Esophagus mucosa (tissue), 1 donor: ENCODE measurements around the gene TARS3. TPM values are rescaled to one million over a fixed set of nuclear protein-coding genes. Genes with fewer than 3 reads are reported as not detected.
"Not testable (repeated sequence)": the region's sequence is repeated elsewhere in the genome, so short reads cannot be mapped to it uniquely, and the experiment has no call there.

ENCODE experiments used
- ATAC-seq: fragments of 200-7000 bp; cut with Tn5 transposase; one replicate; pipeline ENCODE4 v1.9.1; 2020
- total RNA-seq: library from RNA; stranded (reverse); gene quantifications from one replicate; pipeline ENCODE4 v1.2.4, GENCODE V29; 2023
- donor health status: DM: yes; HTN: yes; CAD: no.

Gene TARS3
- total RNA-seq, result 4.3 TPM

- peak; percentile 99 for ATAC-seq
These were observed at the start of gene TARS3 for GRCh38 chr15:101723874-101724674. TARS3 (minus strand) TSS chr15:101724473; CDS start chr15:101724387, 86 bp downstream.

- ATAC-seq, result no peak
These were observed 49.3 kb upstream of the TARS3 start for GRCh38 chr15:101773496-101774100.

- no peak for ATAC-seq
These were observed 48.6 kb upstream of the TARS3 start for GRCh38 chr15:101772921-101773320.

GRCh38 chr15:101767083-101767640, 42.9 kb upstream of the TARS3 start:
- ATAC-seq, result not testable (repeated sequence)

- ATAC-seq, result no peak
These were observed 41.6 kb upstream of the TARS3 start for GRCh38 chr15:101765772-101766456.

- not testable (repeated sequence) for ATAC-seq
These were observed 41.0 kb upstream of the TARS3 start for GRCh38 chr15:101765340-101765671.

- ATAC-seq, result not testable (repeated sequence)
These were observed 40.5 kb upstream of the TARS3 start for GRCh38 chr15:101764669-101765339.

- ATAC-seq, result peak; percentile 32
These were observed 22.4 kb upstream of the TARS3 start for GRCh38 chr15:101746716-101747082.

- ATAC-seq, result not testable (repeated sequence)
These were observed 10.6 kb upstream of the TARS3 start for GRCh38 chr15:101734837-101735236.

- ATAC-seq, result no peak
These were observed 9.3 kb upstream of the TARS3 start for GRCh38 chr15:101733545-101733944.

GRCh38 chr15:101732772-101733171, 8.5 kb upstream of the TARS3 start:
- no peak for ATAC-seq

- ATAC-seq, result no peak
These were observed 7.5 kb upstream of the TARS3 start for GRCh38 chr15:101731746-101732145.

GRCh38 chr15:101727186-101727585, 2.9 kb upstream of the TARS3 start:
- no peak for ATAC-seq

- ATAC-seq, result no peak
These were observed 800 bp upstream of the TARS3 start for GRCh38 chr15:101725073-101725472.

GRCh38 chr15:101724675-101725005, 367 bp upstream of the TARS3 start:
- ATAC-seq, result no peak

- ATAC-seq, result no peak
These were observed 951 bp downstream of the TARS3 start for GRCh38 chr15:101723171-101723873.

- ATAC-seq, result no peak
These were observed 5.4 kb downstream of the TARS3 start for GRCh38 chr15:101718896-101719295.

GRCh38 chr15:101712078-101712477, 12.2 kb downstream of the TARS3 start:
- no peak for ATAC-seq

GRCh38 chr15:101710806-101711205, 13.5 kb downstream of the TARS3 start:
- no peak for ATAC-seq

GRCh38 chr15:101709466-101709865, 14.8 kb downstream of the TARS3 start:
- no peak for ATAC-seq

GRCh38 chr15:101707983-101708382, 16.3 kb downstream of the TARS3 start:
- no peak for ATAC-seq

- no peak for ATAC-seq
These were observed 22.2 kb downstream of the TARS3 start for GRCh38 chr15:101702077-101702476.
